DMS79 treated with DMSO at 0.1 percent for 48 hours (cell line): ENCODE measurements around the gene SLC32A1.
A peak's percentile ranks its signal among the peaks of the same experiment; 100 is the strongest.

Experiments
- DNase-seq: peaks from one replicate; lab custom pipeline; 2025; lab: John Stamatoyannopoulos, UW

Gene SLC32A1, protein sequence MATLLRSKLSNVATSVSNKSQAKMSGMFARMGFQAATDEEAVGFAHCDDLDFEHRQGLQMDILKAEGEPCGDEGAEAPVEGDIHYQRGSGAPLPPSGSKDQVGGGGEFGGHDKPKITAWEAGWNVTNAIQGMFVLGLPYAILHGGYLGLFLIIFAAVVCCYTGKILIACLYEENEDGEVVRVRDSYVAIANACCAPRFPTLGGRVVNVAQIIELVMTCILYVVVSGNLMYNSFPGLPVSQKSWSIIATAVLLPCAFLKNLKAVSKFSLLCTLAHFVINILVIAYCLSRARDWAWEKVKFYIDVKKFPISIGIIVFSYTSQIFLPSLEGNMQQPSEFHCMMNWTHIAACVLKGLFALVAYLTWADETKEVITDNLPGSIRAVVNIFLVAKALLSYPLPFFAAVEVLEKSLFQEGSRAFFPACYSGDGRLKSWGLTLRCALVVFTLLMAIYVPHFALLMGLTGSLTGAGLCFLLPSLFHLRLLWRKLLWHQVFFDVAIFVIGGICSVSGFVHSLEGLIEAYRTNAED

DNA sequence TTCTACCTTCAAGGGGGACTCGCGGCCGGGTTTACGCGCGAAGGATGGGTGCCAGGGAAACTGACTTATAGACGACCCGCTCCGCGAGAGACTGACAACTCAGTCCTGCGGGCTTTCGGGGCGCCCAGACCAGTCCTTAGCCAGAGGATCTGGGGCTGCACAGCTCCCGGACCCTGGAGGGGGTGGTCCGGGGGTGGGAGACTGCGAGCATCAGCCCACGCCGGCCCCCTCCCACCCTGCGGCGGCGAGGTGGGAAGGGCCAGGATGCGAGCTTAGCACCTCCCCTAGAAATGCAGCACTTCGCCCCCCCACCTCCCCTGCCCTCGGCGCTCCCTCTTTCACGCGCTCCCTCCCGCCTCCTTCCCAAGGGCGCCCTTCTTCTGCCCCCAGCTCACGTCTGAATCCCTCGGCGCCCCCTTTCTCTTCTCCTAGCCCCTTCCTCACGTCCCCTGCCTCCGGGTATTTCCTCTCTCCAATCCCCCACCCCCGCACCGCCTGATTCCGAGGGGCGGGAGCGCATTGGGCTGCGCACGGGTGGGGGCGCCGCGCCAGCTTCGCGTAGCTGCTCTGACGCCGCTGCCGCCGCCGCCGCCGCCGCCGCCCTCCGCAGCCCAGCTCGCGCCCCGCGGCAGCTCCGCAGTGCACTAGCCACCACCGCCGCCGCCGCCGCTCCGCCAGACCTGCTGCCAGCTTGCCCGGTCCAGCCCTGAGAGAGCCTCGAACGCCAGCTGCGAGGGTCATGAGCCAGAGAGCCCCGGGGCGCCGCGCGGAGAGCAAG lies at the start of gene SLC32A1:
TSS of gene SLC32A1 (plus strand) at position 639 of the 778 bp plus-strand sequence. CDS start 239 bp downstream, outside the sequence.
- DNase-seq: peak; percentile 25

DNA sequence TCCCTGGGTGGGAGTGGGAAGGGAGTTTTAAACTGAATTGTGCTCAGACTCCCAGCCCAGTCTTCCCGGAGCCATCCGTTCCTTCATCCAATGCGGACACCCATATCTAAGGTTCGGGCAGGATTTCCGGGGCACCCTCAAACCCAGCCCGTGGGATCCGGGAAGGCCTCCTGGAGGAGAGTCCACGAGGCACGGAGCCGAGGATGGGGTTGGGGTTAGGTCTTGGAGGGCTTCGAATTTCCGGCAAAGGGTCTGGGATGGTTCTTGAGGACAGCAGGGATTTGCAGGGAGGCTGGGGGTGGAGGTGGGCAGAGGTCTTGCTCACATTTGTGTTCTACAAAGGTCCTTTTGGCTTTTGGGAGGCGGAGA lies 49.5 kb upstream of the SLC32A1 start:
- DNase-seq: no peak

DNA sequence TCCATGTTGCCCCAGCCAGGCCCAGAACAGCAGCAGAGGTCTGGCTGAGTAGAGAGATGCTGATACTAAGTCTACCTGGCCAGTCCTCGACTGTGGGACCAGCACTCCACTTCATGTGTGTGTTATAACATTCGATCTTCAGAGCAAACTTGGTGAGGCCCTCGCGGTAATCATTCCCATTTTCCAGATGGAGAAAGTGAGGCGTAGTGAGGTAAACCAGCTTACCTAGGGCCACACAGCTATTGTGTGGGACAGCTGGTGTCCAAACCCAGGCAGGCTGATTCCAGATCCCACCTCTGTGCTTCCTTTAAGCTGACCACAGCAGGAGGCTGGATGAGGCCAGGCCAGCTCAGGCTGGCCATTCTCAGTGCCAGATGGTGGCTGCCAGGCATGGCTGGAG lies 47.7 kb upstream of the SLC32A1 start:
- DNase-seq: no peak

- peak; percentile 68 for DNase-seq
Measured at GRCh38 chr20:38680500-38681306, 43.6 kb upstream of the SLC32A1 start.

DNA sequence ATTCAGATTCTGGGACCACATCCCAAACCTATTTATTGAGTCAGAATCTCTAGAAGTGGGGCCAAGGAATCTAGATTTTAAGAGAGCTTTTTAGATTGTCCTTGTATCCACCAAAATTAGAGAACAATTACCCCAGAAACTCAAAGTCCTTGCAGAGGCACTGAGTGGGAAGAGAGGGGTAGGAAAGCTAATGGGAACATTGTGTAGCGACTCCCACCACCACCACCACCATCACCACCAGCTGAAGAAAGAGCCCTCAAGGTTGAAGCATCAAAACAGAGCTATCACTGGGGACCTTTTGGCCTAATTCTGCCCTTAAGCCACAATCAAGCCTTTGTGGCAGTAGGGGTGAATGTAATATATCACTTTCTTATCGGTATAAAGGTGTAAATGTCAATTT lies 39.0 kb upstream of the SLC32A1 start:
- DNase-seq: no peak

GRCh38 chr20:38685853-38686473 lies 38.3 kb upstream of the SLC32A1 start:
- no peak for DNase-seq

GRCh38 chr20:38692436-38693411 lies 31.6 kb upstream of the SLC32A1 start:
- DNase-seq: no peak

- DNase-seq: no peak
Measured at GRCh38 chr20:38697306-38697705, 27.0 kb upstream of the SLC32A1 start.

DNA sequence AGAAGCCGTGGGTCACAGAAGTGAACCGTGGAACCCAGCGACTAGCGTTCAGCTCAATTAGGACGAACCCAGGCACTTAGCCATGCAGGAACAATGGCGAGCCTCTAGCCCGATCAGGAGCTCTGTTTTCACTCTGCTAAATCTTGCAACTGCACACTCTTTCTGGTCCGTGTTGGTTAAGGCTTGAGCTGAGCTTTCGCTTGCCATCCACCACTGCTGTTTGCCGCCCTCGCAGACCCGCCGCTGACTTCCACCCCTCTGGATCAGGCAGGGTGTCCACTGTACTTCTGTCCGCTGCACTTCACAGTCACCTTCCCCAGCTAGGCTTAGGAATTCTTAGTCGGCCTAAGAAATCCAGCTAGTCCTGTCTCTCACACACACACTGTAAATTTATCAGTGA lies 25.7 kb upstream of the SLC32A1 start:
- no peak for DNase-seq

DNA sequence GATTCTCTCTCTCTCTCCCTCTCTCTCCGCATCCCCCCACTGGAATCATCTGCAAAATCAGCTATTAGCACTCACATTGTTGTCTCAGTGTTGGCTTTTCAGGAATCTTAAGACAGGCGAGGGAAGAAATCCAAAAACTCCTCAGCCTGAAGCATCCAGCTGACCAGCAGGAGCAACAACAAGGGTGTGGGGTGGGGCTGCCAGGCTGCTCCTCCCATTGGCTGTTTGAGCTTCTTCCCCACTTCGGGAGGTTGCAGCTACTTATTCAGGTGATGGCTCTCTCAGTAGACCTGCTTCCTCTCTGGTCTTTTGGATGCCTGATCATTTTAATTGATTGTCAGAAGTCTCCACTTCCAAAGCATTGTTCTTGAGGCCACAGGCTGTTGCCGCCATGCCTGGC lies 24.1 kb upstream of the SLC32A1 start:
- DNase-seq: no peak

DNA sequence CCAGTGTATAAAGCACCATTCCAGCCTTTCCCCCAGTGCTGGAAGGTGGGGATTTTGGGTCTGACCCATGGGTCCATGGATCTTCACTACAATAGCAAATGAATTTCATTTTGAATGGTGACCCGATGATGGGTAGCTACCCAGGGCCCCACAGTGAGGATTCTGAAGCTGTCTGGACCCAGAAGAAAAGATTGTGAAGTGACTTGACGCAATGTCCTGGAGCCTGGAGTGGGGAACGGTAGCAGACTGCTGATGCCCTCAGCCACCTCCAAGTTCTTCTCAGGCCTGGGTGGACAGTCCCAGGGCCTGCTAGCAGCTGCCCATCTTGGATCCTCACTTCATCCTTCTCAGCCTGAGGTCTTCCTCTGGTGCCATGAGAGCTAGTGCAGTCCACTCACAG lies 23.4 kb upstream of the SLC32A1 start:
- DNase-seq: no peak

DNA sequence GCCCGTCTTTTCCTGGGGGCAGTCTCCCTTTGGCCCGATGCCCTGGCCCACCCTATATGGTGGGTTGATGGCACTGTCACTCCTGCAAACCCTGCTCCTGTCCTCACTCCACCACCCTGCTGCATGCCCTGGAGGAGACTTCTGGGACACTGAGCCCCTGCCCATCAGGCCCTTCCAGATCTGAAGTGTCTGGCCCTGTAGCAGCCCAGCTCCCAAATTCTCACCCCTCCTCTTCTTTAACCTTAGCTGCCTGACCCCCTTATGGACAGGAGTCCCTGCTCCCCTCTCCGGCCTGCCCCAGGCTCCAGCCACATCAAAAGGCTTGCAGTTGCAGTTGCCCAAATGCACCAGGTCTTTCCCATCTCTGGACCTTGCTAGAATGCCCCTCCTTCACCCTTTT lies 20.8 kb upstream of the SLC32A1 start:
- no peak for DNase-seq

DNA sequence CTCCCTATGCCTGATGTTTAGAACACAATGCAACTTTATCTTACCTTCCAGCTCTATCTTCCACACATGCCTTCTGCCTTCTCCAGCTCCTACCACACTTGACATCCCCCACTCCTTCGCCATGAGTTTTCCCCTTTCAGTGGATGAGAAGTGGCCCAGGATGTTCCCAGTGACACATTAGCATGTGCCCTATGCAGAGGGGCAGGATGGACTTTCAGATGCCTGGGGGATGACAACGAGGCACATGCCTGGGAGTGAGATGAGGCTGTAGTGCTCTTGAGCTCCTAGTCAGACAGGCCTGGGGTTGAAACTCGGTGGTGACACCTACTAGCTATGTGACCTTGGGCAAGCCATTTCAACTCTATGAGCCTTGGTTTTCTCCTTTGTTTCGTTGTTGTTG lies 20.1 kb upstream of the SLC32A1 start:
- DNase-seq: no peak

DNA sequence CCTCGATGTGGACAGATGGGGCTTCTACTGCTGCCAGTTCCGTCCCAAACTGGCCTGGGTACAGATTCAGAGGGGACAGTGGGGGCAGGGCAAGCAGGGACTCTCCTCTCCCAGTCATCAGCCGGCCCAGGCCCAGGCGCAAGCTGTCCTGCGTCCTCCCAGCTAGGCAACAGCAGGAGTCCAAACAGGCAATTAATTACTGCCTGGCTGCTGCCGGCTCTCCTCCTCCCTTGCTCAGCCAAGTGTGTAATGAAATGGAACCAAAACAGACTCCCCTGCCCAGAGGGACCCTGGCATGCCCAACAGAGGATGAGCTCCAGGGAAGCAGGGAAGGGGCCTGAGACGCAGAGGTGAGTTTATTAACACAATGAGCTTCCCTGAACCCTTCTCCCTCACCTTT lies 17.8 kb upstream of the SLC32A1 start:
- peak; percentile 49 for DNase-seq

GRCh38 chr20:38714308-38714707 lies 10.0 kb upstream of the SLC32A1 start:
- no peak for DNase-seq

DNA sequence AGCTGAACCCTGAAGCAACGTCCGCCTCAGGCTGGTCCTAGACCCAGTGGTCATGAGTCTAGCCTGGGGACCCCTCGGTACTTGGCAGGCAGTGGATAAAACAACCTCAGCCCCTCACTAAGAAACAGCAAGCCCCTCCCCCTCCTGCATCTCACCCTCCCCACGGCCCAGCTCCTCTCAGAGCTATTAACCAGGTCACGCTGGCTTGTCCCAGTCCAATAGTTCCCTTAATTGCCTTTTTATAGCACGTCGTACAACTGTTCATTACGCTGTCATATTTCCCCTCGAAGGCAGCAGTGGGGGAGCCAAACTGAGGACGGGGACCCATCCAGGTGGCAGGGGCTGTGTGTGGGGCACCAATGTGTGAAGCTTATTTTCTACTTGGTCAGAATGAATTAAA lies 8.6 kb upstream of the SLC32A1 start:
- DNase-seq: peak; percentile 13

DNA sequence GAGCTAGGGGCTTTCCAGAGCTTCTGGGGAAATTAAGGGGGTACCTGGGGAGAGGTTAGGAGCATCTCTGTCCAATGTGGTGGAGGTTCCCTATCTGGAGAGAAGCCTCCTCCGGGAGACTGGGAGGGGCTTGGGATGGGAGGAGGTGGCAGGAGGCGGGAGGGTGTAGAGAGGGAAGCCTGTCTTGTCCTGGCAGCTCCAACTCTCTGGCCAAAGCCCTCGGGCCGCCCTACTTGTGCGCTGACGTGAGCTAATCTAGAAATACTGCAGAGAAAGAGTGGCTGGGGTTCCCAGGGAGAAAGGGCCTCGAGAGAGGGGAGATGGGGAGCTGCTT lies 1.6 kb upstream of the SLC32A1 start:
- peak; percentile 19 for DNase-seq

DNA sequence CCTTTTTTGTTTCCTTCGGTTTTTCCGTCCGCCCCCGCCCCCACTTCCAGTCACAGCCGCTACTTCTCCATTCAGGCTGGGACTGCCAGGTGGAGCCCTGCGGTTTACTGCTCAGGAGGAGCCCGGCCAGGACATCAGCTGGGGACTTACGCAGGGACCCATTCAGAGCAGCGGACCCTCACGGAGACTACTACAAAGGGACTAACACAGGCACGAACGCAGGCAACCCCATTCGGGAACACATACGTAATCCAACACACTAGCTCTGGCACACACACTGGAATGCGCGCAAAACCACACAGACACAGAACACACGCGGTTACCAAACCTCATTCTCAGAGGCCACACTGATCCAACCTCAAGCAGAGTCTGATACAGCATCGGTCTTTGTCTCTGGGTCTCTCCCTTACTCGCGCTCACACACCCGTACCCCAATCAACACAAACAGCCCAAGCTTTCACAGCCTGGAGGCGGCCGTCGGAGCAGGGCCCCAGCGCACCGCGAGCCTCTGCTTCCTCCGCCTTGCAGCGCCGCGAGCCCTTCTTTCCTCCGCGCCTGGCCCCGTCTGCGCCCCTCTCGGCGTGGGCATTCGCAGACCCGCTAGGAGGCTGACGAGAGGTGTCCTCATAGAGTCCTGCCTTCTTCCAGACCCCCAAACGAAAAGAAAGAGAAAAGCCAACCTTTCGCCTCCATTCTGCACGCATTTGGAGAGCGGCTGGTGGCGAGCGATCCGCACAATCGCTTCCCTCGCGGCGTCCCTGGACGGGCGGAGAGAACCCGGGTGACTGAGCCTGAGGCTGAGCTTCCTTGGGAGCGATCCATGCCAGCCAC lies 1.1 kb upstream of the SLC32A1 start:
- DNase-seq: peak; percentile 19

DNA sequence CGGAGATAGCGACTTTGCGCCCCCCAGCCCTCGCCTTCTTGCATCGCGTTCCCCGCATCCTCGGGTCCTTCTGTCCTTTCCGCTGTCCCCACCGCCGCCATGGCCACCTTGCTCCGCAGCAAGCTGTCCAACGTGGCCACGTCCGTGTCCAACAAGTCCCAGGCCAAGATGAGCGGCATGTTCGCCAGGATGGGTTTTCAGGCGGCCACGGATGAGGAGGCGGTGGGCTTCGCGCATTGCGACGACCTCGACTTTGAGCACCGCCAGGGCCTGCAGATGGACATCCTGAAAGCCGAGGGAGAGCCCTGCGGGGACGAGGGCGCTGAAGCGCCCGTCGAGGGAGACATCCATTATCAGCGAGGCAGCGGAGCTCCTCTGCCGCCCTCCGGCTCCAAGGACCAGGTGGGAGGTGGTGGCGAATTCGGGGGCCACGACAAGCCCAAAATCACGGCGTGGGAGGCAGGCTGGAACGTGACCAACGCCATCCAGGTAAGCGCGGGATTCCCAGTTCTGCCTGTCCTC lies 401 bp downstream of the SLC32A1 start:
- no peak for DNase-seq
